DLD1 (cell line): Measurements from ENCODE around the gene PHLDA1.
"Not testable (repeated sequence)": the region's sequence is repeated elsewhere in the genome, so short reads cannot be mapped to it uniquely, and the experiment has no call there.

Experiments used
- in situ Hi-C: cut with HindIII; loops from 2 replicates; pipeline ENCODE4 v1.10.0; 2017; ENCODE audit warnings: low sequenced_read_pairs

The PHLDA1 gene

DNA sequence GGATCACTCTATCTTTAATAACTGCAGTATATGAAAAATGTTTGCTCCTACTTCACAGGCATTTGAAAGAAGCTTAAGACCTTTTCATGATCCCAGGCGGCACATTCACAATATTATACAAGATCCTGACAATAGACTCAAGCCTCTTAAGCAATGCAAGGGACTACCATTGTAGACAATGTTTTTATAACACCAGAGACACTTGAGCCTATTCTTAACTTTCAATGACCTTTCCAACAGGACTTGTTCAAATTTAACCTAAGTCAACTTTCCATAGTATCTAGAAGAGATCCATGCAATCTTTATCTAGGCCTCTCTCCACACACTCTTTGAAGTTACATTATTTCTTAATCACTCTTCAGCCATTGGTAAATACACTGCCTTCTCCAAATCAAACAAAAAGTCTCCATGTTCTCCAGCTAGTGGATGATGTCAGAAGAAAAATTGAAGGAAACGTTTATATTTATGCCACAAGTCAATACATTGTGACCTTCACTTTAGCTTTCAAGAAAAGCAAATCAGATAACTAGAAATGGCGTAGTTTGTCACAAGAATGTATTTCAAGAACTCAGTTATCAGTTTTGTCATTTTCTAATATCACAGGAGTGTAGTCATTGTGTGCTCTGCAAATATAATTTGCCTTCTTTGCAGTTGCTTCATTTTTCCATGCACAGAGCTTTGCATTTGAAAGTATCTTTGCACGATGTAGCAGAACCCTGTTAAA, 41.2 kb downstream of the PHLDA1 start:
- in situ Hi-C loops: no loop called here

DNA sequence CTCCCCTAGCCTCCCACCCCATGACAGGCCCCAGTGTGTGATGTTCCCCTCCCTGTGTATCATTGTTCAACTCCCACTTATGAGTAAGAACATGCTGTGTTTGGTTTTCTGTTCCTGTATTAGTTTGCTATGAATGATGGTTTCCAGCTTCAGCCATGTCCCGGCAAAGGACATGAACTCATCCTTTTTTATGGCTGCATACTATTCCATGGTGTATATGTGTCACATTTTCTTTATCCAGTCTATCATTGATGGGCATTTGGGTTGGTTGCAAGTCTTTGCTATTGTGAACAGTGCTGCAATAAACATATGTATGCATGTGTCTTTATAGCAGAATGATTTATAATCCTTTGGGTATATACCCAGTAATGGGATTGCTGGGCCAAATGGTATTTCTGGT, 43.9 kb downstream of the PHLDA1 start:
- in situ Hi-C loops: not testable (repeated sequence)

GRCh38 chr12:75986001-75986746, 45.4 kb downstream of the PHLDA1 start:
- in situ Hi-C loops: no loop called here

GRCh38 chr12:75985566-75985965, 46.0 kb downstream of the PHLDA1 start:
- in situ Hi-C loops: no loop called here

- in situ Hi-C loops: no loop called here
Measured at GRCh38 chr12:75984577-75985182, 46.9 kb downstream of the PHLDA1 start.

- in situ Hi-C loops: not testable (repeated sequence)
Measured at GRCh38 chr12:75983851-75984250, 47.7 kb downstream of the PHLDA1 start.

DNA sequence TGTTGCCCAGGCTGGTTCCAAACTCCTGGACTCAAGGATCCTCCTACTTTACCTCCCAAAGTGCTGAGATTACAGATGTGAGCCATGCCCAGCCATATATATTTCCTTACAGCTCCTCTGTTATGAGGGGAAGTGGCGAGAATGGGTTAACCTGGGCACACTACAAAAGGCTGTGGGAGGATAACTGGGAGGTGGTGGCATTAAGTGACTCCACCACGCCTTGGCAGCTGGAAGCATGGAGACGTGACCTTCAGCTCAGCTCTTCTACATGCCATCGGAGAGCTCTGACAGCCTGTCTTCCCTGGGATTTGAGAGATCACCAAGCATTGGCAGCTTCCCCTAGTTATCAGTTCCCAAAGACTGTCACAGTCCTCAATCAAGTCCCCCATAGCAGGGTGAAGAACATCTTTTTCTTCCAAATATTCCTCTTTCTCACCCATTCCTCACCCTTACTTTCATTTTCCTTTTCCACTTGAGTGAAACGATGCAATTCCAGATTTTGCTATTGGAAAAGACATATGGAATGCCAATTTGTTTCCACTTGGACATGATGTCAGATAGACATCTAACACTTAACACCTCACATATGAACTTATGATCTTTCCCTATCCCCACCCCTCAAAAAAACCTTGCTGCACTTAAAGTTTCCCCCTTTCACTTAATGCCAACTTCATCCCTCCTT, 48.5 kb downstream of the PHLDA1 start:
- in situ Hi-C loops: no loop called here

GRCh38 chr12:75982169-75982564, 49.4 kb downstream of the PHLDA1 start:
- in situ Hi-C loops: no loop called here

- in situ Hi-C loops: no loop called here
Measured at GRCh38 chr12:75981247-75982168, 50.1 kb downstream of the PHLDA1 start.

- in situ Hi-C loops: no loop called here
Measured at GRCh38 chr12:75979181-75979580, 52.4 kb downstream of the PHLDA1 start.

DNA sequence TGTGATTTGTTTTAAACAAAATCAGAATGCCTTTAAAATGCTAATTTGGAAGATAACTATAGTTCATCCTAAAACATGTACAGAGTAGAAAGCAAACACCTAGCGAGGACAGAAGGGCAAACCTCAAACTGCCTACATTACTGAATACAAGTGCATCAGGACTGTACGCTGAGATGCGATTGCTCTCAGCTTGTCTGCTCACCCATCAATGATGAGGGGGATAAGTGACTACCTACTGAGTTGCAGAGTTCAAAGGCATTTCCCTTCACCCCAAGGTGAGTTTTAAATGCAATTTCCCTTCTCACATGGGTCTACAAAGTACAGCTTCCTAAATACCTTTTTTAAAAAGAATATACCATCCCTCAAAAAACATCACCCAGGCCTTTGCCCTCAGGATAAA, 52.9 kb downstream of the PHLDA1 start:
- in situ Hi-C loops: no loop called here

GRCh38 chr12:75977952-75978671, 53.5 kb downstream of the PHLDA1 start:
- in situ Hi-C loops: no loop called here

DNA sequence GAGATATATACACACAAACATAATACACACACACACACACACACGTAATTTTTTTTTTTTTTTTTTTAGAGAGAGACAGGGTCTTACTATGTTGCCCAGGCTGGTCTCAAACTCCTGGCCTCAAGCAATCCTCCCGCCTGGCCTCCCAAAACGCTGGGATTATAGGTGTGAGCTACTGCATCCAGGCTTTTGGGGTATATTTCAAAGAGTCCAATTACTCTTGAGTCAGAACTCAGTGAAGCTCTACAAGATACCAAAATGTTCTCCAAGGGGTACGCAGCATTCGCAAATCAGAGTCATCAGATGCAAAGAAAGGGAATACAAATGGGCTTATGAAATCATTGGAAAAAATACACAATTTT, 54.0 kb downstream of the PHLDA1 start:
- in situ Hi-C loops: no loop called here

DNA sequence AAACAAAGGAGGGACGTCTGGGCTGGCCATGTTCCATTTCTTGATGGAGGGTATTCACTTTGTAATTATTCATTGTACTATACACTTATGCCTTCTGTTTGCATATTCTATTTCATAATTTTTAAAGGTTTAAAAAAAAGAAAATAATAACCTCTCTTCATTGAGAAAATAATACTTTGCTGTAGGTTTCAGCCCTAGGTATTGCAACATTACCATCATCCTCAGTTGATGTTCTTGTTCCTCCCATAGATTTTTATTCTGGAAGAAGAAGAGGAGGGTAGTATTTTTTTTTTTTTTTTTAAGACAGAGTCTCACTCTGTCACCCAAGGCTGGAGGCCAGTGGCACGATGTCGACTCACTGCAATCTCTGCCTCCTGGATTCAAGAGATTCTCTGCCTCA, 54.7 kb downstream of the PHLDA1 start:
- in situ Hi-C loops: no loop called here

DNA sequence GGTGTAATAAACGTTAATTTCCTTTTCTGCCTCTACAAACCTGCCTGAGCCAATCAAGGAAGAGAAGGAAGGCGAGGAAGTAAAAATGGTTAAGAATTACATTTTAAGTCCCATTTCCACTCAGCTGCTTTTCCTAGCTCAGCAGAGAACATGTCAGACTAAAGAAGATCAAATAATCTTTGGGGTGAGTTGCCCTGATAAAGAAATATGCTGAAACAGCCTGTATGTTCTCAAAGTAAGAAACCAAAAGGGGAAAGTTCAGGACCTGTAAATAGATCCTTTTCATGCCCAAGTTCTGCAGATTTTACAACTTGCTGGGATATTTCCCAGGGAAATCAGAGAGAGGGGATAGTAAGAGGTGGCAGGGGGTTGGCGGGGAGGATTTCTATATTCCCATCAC, 55.5 kb downstream of the PHLDA1 start:
- in situ Hi-C loops: no loop called here

DNA sequence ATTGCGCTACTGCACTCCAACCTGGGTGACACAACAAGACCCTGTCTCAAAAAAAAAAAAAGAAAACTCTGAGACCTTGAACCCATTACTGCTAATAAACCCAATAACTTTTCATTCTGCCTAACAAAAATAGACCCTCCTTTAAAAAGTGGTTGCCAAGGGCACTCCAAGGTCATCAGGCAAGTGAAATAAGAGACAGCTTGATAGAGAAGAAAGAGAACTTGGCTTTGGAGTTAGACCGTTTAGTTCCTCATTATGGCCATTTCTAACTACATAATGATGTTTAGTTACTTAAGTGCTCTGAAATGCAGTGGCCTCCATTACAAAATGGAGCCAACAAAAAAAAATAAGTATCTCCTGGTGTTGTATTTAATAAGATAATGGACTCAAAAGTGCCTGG, 55.9 kb downstream of the PHLDA1 start:
- in situ Hi-C loops: no loop called here
